GM20000 (cell line): ENCODE results near the gene AKAP6.

Source experiments
- DNase-seq: peaks from one replicate; pipeline ENCODE4 v3.0.0; 2012; ENCODE audit warnings: low spot score
- TF ChIP-seq, protein P1 (sequence below): IDR thresholded peaks from 2 replicates; pipeline ENCODE4 v1.5.1; 2012; ENCODE audit warnings: mild to moderate bottlenecking, control low read depth; ENCODE audit errors: extremely low read depth, missing control alignments

The AKAP6 gene

DNA sequence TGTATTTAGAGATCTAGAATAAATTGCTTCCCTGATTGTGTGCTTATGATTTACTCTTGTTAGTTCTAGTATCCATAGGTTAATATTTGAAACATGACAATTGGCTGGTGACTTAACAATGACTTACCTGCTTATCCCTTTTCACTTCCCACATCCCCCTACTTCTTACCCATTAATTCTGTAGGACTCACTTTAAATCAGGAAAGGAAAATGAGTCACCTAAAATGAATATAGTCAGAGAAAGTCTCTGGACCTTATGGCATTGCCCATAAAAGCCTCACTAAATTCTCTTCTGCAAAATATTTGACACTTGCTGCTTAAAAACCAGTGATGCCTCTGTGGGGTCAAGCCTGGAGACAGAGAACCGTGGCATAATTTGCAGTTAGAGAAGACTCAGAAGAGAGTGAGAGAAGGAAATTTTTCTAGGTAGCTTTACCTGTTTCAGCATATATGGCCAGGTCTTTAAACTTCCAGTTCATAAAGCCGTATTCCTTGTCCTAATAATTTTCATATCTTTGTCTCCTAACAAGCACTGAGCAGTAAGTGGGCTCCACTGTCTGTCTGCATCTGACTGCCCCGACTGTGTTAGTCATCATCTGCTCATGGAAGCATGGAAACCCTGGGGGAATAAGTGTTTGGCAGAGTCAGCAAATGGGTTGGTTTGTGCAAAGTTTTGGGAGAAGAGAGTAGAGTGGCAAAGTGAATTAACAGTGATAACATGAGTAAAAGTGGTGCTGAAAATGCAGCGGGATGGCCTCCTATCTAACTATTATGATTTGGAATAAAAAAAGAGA is 294.4 kb downstream of the AKAP6 start:
- TF ChIP-seq, protein P1, sequence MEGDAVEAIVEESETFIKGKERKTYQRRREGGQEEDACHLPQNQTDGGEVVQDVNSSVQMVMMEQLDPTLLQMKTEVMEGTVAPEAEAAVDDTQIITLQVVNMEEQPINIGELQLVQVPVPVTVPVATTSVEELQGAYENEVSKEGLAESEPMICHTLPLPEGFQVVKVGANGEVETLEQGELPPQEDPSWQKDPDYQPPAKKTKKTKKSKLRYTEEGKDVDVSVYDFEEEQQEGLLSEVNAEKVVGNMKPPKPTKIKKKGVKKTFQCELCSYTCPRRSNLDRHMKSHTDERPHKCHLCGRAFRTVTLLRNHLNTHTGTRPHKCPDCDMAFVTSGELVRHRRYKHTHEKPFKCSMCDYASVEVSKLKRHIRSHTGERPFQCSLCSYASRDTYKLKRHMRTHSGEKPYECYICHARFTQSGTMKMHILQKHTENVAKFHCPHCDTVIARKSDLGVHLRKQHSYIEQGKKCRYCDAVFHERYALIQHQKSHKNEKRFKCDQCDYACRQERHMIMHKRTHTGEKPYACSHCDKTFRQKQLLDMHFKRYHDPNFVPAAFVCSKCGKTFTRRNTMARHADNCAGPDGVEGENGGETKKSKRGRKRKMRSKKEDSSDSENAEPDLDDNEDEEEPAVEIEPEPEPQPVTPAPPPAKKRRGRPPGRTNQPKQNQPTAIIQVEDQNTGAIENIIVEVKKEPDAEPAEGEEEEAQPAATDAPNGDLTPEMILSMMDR, result no peak

DNA sequence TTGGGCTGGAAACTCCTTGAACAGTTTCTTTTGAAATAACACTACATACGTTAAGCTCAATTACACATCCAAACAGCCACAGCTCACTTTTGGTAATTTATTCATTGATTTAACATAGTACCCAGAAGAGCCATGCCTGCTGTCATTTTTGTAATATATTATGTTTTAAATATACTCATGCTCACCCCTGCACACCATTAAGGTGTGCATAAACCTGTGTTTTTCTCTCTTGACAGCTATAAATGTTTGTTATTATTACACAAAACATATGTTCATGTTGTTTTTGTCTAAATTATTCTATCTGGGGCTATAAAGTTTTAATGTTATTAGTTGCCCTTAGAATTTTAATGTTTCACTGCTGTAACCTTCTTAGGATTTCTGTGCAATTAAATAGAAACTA is 296.1 kb downstream of the AKAP6 start:
- no peak for DNase-seq
- TF ChIP-seq, protein P1, result no peak

More for the DNA sequence above, 294.4 kb downstream of the AKAP6 start:
- DNase-seq, result no peak

GRCh38 chr14:32627545-32628298 is 298.6 kb downstream of the AKAP6 start:
- TF ChIP-seq, protein P1, result no peak
- DNase-seq, result no peak

DNA sequence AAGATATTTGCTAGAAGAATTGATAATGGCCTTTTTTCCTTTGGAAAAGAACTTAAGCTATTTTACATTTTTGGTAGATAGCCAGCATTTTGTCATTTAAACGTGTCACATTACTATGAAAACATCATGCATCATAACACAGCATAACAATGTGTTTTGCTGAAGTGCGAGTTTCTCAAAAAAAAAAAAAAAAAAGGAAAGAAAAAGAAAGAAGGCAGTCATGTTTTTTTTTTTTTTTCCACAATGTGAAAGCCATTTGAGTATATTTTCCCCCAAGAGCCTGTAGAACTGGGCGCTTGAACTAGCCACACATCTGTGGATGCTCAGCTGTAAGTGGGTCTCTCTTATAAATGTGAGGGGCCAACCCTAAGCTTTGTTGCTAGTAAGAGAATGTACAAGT is 300.1 kb downstream of the AKAP6 start:
- TF ChIP-seq, protein P1, result no peak
- no peak for DNase-seq

DNA sequence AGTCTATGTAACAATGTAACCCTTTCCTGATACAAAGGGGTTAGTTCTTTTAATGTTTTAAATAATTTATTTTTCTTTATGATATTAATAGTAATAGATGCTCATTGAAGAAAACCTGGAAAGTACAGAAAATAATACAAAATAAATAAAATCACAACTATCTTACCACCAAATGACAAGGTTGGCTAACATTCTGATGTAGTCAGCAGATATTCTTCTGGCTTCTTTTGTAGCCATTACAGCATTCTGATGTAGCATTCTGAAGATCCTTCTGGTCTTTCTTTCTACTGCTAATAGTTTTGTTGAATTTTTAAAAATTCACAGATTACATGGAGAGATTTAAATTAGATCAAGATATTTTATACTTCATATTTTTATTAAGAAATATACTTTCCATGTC is 301.6 kb downstream of the AKAP6 start:
- TF ChIP-seq, protein P1, result no peak
- DNase-seq, result no peak

DNA sequence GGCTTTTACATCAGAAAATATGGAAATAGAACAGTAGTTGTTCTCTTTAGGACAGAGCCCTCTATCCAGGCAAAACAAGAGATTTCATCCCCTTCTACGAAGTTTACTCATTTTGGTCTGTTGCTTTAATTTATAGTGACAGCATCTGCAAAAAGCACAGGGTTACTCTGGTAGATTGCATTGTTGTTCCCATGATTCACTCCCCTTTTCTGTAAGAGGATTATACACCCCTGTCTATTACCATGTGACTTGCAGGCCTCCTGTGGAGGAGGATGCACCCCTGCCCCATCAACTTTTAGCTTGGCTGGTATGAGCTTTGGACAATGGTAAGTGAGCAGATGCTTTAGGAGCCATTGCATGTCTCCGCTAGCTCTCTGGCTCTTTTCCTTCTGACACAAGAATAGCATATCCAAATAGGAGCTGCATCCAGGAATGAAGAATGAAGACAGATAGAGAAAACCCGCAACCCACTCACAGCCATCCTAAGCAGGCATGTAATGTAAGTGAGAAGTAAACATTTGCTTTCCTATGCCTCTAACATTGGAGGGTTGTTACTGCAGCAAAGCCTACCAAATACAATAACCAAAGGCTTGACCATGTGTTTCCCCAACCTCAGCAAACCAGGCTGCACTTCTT is 304.2 kb downstream of the AKAP6 start:
- TF ChIP-seq, protein P1, result no peak
- no peak for DNase-seq

- DNase-seq, result no peak
- TF ChIP-seq, protein P1, result no peak
These were observed 304.8 kb downstream of the AKAP6 start for GRCh38 chr14:32633930-32634329.
